Muscle of back (tissue), 11 donors: ENCODE data around the gene B3GNT5. TPM values are rescaled to one million over a fixed set of nuclear protein-coding genes. Genes with fewer than 3 reads are reported as not detected.

Experiments
- DNase-seq, 3 donors: peaks; one replicate each; pipeline versions ENCODE4 v3.0.0 to v3.0.0-alpha.2; 2013
- polyA plus RNA-seq, 10 donors: library from polyadenylated mRNA; unstranded; fragments of 120-200 nt; gene quantifications; one replicate each; pipeline ENCODE4 v1.2.1, GENCODE V29; 2013; ENCODE audit not compliant: insufficient read length in 10 of 10

Gene B3GNT5
- polyA plus RNA-seq, 10 donors, result 8.6 to 14.9 (median 11.1) TPM

DNA sequence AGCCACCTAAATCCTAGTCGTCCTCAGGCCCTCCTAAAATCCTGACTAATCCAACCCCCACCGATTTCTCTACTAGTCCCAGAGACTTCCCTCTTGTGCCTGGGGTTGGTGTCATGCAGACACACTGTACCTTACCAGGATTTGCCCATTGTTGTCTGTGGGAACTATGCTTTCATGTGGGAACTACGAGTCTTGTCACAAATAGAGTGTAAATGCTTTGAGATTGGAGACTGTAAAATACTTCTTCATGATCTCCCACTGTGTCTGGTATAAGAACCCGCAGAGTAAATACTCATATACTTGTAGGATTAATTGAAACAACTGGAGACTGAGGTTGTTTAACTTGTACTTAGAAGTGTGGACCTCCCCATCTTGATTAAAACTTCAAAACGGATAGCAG, 11.2 kb downstream of the B3GNT5 start:
- DNase-seq, result no peak

DNA sequence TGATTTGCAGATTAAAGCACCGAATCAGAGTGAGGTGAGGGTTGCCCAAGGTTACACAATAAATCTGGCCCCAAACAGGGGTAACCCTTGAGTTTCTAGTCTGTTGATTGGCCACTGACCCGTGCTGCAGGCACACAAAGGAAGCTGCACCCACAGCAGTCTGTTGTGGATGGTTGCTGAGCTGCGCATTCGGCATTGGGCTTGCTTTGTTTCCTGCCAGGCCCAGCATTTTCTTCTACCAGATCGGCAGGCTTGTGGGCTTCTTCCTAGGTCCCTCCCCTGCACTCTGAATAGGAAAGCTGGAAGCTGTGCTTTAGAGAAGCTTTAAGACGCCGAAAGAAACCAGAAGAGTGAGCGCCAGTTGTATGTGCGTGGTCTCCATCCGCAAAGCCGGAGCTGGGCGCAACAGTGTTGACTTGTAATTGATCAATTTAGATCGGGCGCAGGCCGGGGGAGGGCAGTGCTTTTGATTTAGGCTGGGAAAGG, 12.1 kb downstream of the B3GNT5 start:
- peak in 1 of 3 donors; percentile 63 for DNase-seq

- DNase-seq, result peak in 2 of 3 donors; percentile 44 to 48
These were observed 12.9 kb downstream of the B3GNT5 start for GRCh38 chr3:183265834-183266417.

DNA sequence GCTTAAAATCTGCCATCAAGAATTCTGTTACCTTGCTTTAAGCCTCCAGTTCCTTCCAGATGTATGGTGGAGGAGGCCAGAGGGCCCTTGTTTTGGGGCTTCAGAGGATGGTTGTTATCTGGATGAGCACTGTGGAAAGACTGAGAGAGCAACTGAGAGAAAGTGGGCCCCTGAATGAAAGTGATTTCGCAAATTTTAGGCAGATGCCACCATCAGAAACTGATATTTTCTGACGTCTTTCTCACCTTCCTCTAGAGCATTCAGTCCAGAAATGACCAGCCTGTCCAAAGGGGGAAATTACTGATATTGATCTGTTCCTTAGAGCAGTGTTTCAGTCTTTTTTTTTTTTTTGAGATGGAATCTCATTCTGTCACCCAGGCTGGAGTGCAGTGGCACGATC, 13.4 kb downstream of the B3GNT5 start:
- DNase-seq, result no peak

- DNase-seq, result no peak
These were observed 14.1 kb downstream of the B3GNT5 start for GRCh38 chr3:183267140-183267539.

- DNase-seq, result no peak
These were observed 15.3 kb downstream of the B3GNT5 start for GRCh38 chr3:183268366-183268765.

GRCh38 chr3:183269345-183269744, 16.3 kb downstream of the B3GNT5 start:
- no peak for DNase-seq

DNA sequence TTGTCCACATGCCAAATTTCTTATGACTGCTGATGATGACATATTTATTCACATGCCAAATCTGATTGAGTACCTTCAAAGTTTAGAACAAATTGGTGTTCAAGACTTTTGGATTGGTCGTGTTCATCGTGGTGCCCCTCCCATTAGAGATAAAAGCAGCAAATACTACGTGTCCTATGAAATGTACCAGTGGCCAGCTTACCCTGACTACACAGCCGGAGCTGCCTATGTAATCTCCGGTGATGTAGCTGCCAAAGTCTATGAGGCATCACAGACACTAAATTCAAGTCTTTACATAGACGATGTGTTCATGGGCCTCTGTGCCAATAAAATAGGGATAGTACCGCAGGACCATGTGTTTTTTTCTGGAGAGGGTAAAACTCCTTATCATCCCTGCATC, 17.3 kb downstream of the B3GNT5 start:
- no peak for DNase-seq

- no peak for DNase-seq
These were observed 19.1 kb downstream of the B3GNT5 start for GRCh38 chr3:183272142-183272541.

DNA sequence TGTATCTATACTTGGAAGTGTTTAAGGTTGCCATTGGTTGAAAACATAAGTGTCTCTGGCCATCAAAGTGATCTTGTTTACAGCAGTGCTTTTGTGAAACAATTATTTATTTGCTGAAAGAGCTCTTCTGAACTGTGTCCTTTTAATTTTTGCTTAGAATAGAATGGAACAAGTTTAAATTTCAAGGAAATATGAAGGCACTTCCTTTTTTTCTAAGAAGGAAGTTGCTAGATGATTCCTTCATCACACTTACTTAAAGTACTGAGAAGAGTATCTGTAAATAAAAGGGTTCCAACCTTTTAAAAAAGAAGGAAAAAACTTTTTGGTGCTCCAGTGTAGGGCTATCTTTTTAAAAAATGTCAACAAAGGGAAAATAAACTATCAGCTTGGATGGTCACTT, 19.7 kb downstream of the B3GNT5 start:
- no peak for DNase-seq

DNA sequence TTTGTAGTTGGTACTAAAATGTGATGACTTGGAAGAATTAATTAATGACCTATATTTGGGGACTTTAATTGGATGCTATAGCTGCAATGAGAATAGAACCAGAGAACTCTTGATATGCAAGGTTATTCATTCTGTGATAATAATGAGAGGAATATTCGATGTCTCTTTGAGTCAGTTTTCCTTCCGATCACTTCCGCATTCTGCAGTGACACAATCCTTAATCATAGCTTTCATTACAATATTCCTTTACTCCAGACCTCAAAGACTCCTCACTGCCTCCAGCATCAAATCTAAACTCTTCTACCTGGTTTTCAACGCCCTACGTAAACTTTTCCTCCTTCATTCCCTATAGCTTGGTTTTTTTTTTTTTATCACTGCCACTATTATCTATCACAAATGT, 21.6 kb downstream of the B3GNT5 start:
- no peak for DNase-seq

- peak; percentile 47 to 78 (median 65) for DNase-seq
These were observed 22.4 kb downstream of the B3GNT5 start for GRCh38 chr3:183275418-183275817.

GRCh38 chr3:183275937-183276336, 22.9 kb downstream of the B3GNT5 start:
- DNase-seq, result no peak

DNA sequence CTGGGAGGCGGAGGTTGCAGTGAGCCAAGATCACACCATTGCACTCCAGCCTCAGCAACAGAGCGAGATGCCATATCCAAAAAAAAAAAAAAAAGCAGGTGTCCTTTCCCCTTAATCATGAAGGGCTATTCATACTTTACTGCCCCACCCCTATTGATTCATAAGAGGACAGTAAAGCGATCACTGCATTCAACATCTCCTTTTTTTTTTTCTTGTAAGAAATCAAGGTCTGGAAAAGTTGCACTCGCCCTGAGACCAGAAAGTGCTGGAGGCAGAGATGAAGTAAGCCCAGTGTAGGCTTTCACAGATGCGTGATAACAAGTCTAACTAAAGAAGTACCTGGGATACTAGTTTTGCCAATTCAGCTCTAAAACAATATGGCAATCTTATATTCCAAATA, 24.2 kb downstream of the B3GNT5 start:
- DNase-seq, result no peak

DNA sequence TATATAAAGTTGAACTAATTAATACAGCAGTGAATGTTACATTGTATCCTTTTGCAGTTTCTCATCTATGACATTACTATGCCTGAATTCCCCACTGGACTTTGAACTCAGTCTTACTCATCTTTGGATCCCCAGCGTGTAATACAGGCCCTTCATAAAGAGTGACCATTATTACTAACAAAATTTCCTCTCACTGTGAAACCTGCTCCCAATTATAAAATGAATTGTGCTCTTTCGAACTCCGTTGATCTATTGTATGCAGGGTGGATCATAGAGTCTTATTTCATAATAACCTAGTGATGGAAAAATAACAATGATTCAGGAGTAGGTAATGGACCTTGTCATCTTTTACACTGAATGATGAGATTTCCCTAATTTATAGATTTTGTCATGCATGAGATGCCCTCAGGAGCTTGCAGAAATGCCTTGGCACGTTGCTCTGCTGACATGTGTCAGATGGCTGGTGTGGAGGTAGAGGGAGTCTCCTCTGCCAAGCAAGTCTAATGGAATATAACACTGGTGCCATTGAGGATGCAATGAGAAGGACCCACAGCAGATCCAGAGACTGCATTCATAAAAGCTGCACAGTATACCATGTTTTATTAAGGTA, 25.5 kb downstream of the B3GNT5 start:
- no peak for DNase-seq

DNA sequence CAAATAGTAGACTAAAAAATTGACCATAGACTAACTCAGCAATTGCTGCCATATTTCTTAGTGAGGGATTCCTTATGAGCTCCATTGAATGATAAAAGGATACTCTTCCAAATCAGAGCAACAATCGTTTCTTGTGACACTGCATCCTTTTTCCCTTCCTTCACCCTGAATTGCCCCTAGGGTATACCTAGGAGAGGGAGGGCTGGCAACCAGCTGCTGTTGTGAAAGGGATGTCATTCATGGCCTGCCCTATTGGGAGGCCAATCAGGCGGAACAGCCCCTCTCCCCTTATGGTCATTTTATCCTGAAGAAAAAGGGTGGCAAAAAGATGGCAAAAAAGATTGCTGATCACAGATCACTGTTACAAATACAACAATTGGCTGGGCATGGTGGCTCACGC, 26.3 kb downstream of the B3GNT5 start:
- no peak for DNase-seq

DNA sequence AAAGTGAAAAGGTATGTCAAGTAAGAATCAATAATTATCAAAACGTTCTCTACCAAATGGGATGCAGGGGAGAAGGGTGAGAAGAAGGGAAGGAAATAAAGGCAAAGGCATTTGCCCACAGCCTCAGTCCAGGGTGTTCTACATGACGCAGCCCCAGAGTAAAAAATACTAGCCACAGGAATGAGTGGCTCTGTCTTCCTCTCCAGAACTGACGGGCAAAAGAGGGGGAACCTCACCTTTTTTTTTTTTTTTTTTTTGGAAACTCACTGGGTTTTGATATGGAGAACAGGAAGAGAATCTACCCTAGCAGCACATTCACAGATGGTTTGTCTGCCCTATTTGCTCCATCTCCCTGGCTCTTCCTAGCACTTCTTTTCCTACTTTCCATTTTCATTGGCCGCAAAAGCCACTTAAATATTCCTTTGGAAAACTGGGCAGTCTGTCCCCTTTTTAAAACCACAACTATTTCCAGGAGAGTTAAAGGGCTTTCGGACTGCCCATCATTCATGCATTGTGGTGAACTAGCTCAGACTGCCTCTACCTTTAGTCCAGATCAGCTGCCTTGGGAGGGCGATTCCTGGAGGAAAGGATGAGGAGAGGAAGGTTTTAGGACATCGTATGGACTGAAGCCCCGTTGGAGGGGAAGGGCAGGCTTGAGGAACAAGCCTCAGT, 28.2 kb downstream of the B3GNT5 start:
- no peak for DNase-seq

GRCh38 chr3:183283886-183284285, 30.8 kb downstream of the B3GNT5 start:
- DNase-seq, result no peak

GRCh38 chr3:183284570-183284969, 31.5 kb downstream of the B3GNT5 start:
- no peak for DNase-seq

- DNase-seq, result no peak
These were observed 32.3 kb downstream of the B3GNT5 start for GRCh38 chr3:183285318-183285717.

GRCh38 chr3:183285828-183286457, 32.9 kb downstream of the B3GNT5 start:
- peak; percentile 77 to 85 (median 81) for DNase-seq

DNA sequence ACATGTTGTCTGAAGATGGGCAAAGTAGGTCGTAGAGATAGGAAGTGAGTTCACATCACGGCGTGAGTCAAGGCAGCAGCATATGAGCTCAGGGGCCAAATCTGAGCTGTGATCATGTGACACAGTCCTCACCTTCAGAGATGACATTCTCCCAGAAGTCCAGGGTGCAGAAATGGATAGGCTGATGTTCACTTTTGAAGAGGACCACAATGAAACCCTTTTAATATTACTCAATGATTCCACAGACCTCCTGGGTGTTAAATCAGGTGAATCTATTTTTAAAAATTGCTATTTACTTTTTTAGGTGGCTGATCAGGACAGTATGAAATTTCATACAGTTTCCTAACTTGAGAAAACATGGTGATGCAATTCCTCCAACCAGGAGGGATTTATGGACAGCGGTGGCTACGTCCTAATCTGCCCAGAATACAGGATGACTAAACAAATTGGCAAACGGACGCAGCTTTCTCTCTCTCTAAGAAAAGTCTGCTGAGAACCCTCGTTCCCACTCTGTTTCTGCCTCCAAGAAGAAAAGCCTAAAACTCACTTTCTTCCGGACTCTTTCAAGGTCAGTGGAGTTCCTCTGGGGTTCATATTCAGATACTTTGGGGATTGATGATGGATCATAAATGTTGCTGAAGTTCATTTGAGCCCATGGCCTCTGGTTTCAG, 34.4 kb downstream of the B3GNT5 start:
- peak in 2 of 3 donors; percentile 20 to 52 for DNase-seq
